ENCODE data around the gene PLET1.
"Not testable (repeated sequence)": the region's sequence is repeated elsewhere in the genome, so short reads cannot be mapped to it uniquely, and the experiment has no call there.

- not testable (repeated sequence) for TF ChIP-seq POLR2A (IDR thresholded peaks at IDR 0.05; ENCODE audit: low read length); GATA1 (IDR thresholded peaks at IDR 0.05; ENCODE audit: low read depth, low read length)
Measured at GRCh38 chr11:112199101-112199500, 61.6 kb downstream of the PLET1 start.
